ENCODE measurements around the gene GPRC5A.

- no peak for TF ChIP-seq CTCF (IDR thresholded peaks at IDR 0.05; ENCODE audit: low read depth, low read length)
- no peak for TF ChIP-seq EZH2phosphoT487 (IDR thresholded peaks at IDR 0.05; ENCODE audit: low read depth)
Measured at GRCh38 chr12:12924169-12924568, 32.8 kb downstream of the GPRC5A start.
